Activated T-cell treated with anti-CD3 and anti-CD28 coated beads for 1 hour (primary cell): Measurements from ENCODE around the gene RAD51B.
"Not testable (repeated sequence)": the region's sequence is repeated elsewhere in the genome, so short reads cannot be mapped to it uniquely, and the experiment has no call there.

Experiments
- DNase-seq: peaks from one replicate; pipeline ENCODE4 v3.0.0-alpha.2; 2020; ENCODE audit warnings: low read depth

RAD51B gene

GRCh38 chr14:68176687-68177086 lies 357.1 kb downstream of the RAD51B start:
- no peak for DNase-seq

GRCh38 chr14:68177728-68178127 lies 358.1 kb downstream of the RAD51B start:
- DNase-seq = no peak

- DNase-seq = no peak
Measured at GRCh38 chr14:68178282-68178681, 358.7 kb downstream of the RAD51B start.

- DNase-seq = no peak
Measured at GRCh38 chr14:68181519-68182326, 362.1 kb downstream of the RAD51B start.

GRCh38 chr14:68182492-68182891 lies 362.9 kb downstream of the RAD51B start:
- DNase-seq = no peak

GRCh38 chr14:68186500-68187276 lies 367.1 kb downstream of the RAD51B start:
- DNase-seq = not testable (repeated sequence)

- no peak for DNase-seq
Measured at GRCh38 chr14:68188174-68188573, 368.6 kb downstream of the RAD51B start.

- DNase-seq = no peak
Measured at GRCh38 chr14:68190032-68190431, 370.5 kb downstream of the RAD51B start.

GRCh38 chr14:68191567-68192321 lies 372.2 kb downstream of the RAD51B start:
- DNase-seq = no peak

- DNase-seq = no peak
Measured at GRCh38 chr14:68192935-68193334, 373.4 kb downstream of the RAD51B start.

- no peak for DNase-seq
Measured at GRCh38 chr14:68193970-68194681, 374.5 kb downstream of the RAD51B start.

GRCh38 chr14:68195126-68195525 lies 375.5 kb downstream of the RAD51B start:
- no peak for DNase-seq

- DNase-seq = no peak
Measured at GRCh38 chr14:68198713-68199495, 379.3 kb downstream of the RAD51B start.

- no peak for DNase-seq
Measured at GRCh38 chr14:68199554-68200151, 380.1 kb downstream of the RAD51B start.

GRCh38 chr14:68203871-68204270 lies 384.3 kb downstream of the RAD51B start:
- DNase-seq = no peak

GRCh38 chr14:68208218-68208617 lies 388.6 kb downstream of the RAD51B start:
- DNase-seq = no peak

GRCh38 chr14:68208626-68209317 lies 389.2 kb downstream of the RAD51B start:
- DNase-seq = no peak

GRCh38 chr14:68210729-68211299 lies 391.2 kb downstream of the RAD51B start:
- DNase-seq = no peak

GRCh38 chr14:68211421-68211820 lies 391.8 kb downstream of the RAD51B start:
- DNase-seq = no peak

- no peak for DNase-seq
Measured at GRCh38 chr14:68211886-68212285, 392.3 kb downstream of the RAD51B start.
